MM.1S (cell line): ENCODE measurements around the gene COMT.
A peak's percentile ranks its signal among the peaks of the same experiment; 100 is the strongest.

Source experiments
- DNase-seq: peaks from one replicate; pipeline ENCODE4 v3.0.0-alpha.2; 2015
- H2AFZ ChIP-seq: fragments of 300-600 bp; sonication (generic); 2 replicates; pipeline ENCODE4 v1.6.0; 2016; ENCODE audit warnings: antibody characterized with exemption, low read length
- H3F3A ChIP-seq: fragments of 300-600 bp; sonication (generic); 2 replicates; pipeline ENCODE4 v1.6.1; 2016; ENCODE audit warnings: mild to moderate bottlenecking, antibody characterized with exemption, low read length, moderate library complexity, mixed read lengths; ENCODE audit not compliant: insufficient read depth
- H3K27ac ChIP-seq: fragments of 300-600 bp; sonication (generic); 2 replicates; pipeline ENCODE4 v1.5.1; 2016; ENCODE audit warnings: mild to moderate bottlenecking, low read length
- H3K27me3 ChIP-seq: fragments of 300-600 bp; sonication (generic); replicated peaks from 2 replicates; pipeline ENCODE4 v1.6.0; 2016; ENCODE audit warnings: low read length; ENCODE audit not compliant: insufficient read depth
- H3K36me3 ChIP-seq: fragments of 300-600 bp; sonication (generic); replicated peaks from 2 replicates; pipeline ENCODE4 v1.6.1; 2016; ENCODE audit warnings: mild to moderate bottlenecking, low read length, mixed read lengths; ENCODE audit not compliant: insufficient read depth
- H3K4me1 ChIP-seq: fragments of 300-600 bp; sonication (generic); 2 replicates; pipeline ENCODE4 v1.6.1; 2016; ENCODE audit warnings: low read length, mixed read lengths
- H3K4me2 ChIP-seq: fragments of 300-600 bp; sonication (generic); 2 replicates; pipeline ENCODE4 v1.6.0; 2016; ENCODE audit warnings: low read depth, low read length
- H3K4me3 ChIP-seq: fragments of 300-600 bp; sonication (generic); 2 replicates; pipeline ENCODE4 v1.5.1; 2016; ENCODE audit warnings: low read length, mixed read lengths
- H3K79me2 ChIP-seq: fragments of 300-600 bp; sonication (generic); 2 replicates; pipeline ENCODE4 v1.6.1; 2016; ENCODE audit warnings: mixed run types, low read length, mixed read lengths
- H3K9ac ChIP-seq: fragments of 300-600 bp; sonication (generic); 2 replicates; pipeline ENCODE4 v1.6.1; 2016; ENCODE audit warnings: low read length, mixed read lengths
- H3K9me2 ChIP-seq: fragments of 300-600 bp; sonication (generic); replicated peaks from 2 replicates; pipeline ENCODE4 v1.6.1; 2016; ENCODE audit warnings: mild to moderate bottlenecking, low read length, mixed read lengths; ENCODE audit not compliant: insufficient read depth
- H3K9me3 ChIP-seq: fragments of 300-600 bp; sonication (generic); replicated peaks from 2 replicates; pipeline ENCODE4 v1.6.1; 2016; ENCODE audit warnings: mild to moderate bottlenecking, low read length, mixed read lengths; ENCODE audit not compliant: insufficient read depth
- H4K20me1 ChIP-seq: fragments of 300-600 bp; sonication (generic); 2 replicates; pipeline ENCODE4 v1.6.1; 2016; ENCODE audit warnings: mild to moderate bottlenecking, low read length, moderate library complexity, mixed read lengths; ENCODE audit not compliant: insufficient read depth
- CTCF ChIP-seq: fragments of 300-600 bp; sonication (generic); IDR thresholded peaks from 2 replicates; pipeline ENCODE4 v1.5.1; 2016; ENCODE audit warnings: antibody characterized with exemption, low read length, mixed read lengths
- EZH2 ChIP-seq: fragments of 300-600 bp; sonication (generic); optimal IDR thresholded peaks from 2 replicates; pipeline ENCODE3; 2017; ENCODE audit warnings: low read depth, mild to moderate bottlenecking, antibody characterized with exemption, low read length, mixed read lengths
- EZH2phosphoT487 ChIP-seq: fragments of 300-600 bp; sonication (generic); IDR thresholded peaks from 2 replicates; pipeline ENCODE4 v1.6.1; 2018; ENCODE audit warnings: antibody characterized with exemption, low read length

The COMT gene

GRCh38 chr22:19986410-19987341 is 45.1 kb downstream of the COMT start:
- Histone ChIP-seq H4K20me1 (no peaks in the 10 kb centered on the region), H3K4me1 (peaks cover 16% of the 10 kb centered on the region), H3K9ac (peak overlapping the region; percentile 40), H3K27ac (no peak overlapping the region), H3K9me2 (no peaks in the 10 kb centered on the region), H3K79me2 (no peaks in the 10 kb centered on the region), H3K27me3 (peaks cover 27% of the 10 kb centered on the region), H3F3A (no peaks in the 10 kb centered on the region), H2AFZ (peak overlapping the region; percentile 91), H3K9me3 (no peaks in the 10 kb centered on the region), H3K4me3 (peak overlapping the region; percentile 71), H3K4me2 (peak overlapping the region; percentile 97), H3K36me3 (no peaks in the 10 kb centered on the region)
- DNase-seq: peak; percentile 62
- TF ChIP-seq CTCF: no peak
- no peak for TF ChIP-seq EZH2phosphoT487
- no peak for TF ChIP-seq EZH2

- Histone ChIP-seq H3K27me3 (peaks cover 37% of the 10 kb centered on the region), H3K79me2 (no peaks in the 10 kb centered on the region), H3K27ac (no peak overlapping the region), H3K4me3 (no peak overlapping the region), H2AFZ (no peak overlapping the region), H3F3A (no peaks in the 10 kb centered on the region), H3K9me3 (no peaks in the 10 kb centered on the region), H3K9ac (no peak overlapping the region), H3K36me3 (no peaks in the 10 kb centered on the region), H3K4me2 (no peak overlapping the region), H3K9me2 (no peaks in the 10 kb centered on the region), H3K4me1 (peaks cover 16% of the 10 kb centered on the region), H4K20me1 (no peaks in the 10 kb centered on the region)
- DNase-seq: no peak
- TF ChIP-seq EZH2 (no peak), EZH2phosphoT487 (no peak), CTCF (no peak)
These were observed 46.1 kb downstream of the COMT start for GRCh38 chr22:19987394-19988306.

DNA sequence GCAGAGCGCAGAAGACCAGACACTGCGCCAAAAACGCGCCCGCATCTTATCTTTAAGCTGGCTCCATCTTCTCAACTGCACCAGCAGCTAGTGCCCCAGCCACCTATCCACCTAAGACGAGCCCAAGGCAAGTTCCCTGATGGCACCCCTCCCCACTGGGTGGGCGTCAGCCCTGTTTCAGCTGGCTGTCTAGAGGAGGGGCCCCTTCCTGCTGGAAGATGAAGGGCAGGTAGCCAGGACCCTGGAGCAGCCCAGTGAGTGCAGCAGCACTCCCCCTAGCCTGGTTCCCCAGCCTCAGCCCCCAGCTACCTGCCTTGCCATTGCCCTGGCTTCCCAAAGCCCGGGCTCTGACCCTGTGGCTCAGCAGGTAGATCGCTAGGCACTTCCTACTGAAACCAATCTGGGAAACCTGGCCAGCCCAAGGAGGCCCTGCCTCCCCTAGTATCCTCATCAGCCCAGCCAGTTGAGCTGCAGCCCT is 46.8 kb downstream of the COMT start:
- DNase-seq: no peak
- Histone ChIP-seq H3K4me3 (no peak overlapping the region), H3K36me3 (no peaks in the 10 kb centered on the region), H3K9ac (no peak overlapping the region), H3K4me2 (no peak overlapping the region), H3K4me1 (peaks cover 14% of the 10 kb centered on the region), H3F3A (no peaks in the 10 kb centered on the region), H4K20me1 (no peaks in the 10 kb centered on the region), H2AFZ (no peak overlapping the region), H3K79me2 (no peaks in the 10 kb centered on the region), H3K9me2 (no peaks in the 10 kb centered on the region), H3K9me3 (no peaks in the 10 kb centered on the region), H3K27me3 (peaks cover 43% of the 10 kb centered on the region), H3K27ac (no peak overlapping the region)
- TF ChIP-seq EZH2 (no peak), EZH2phosphoT487 (no peak), CTCF (no peak)
